HepG2 (cell line): ENCODE data around the gene COQ8A. TPM values are rescaled to one million over a fixed set of nuclear protein-coding genes. Genes with fewer than 3 reads are reported as not detected.

Source experiments
- BCL6 ChIP-seq: IDR thresholded peaks from 2 replicates; pipeline ENCODE4 v1.6.1; 2016; ENCODE audit warnings: missing genetic modification reagents, missing compliant biosample characterization
- IRF2 ChIP-seq: IDR thresholded peaks from 2 replicates; pipeline ENCODE4 v1.6.1; 2018; ENCODE audit warnings: missing genetic modification reagents, missing compliant biosample characterization
- JUN ChIP-seq: sonication (generic); formaldehyde crosslinking; IDR thresholded peaks from 2 replicates; pipeline ENCODE4 v1.4.0; 2020; ENCODE audit warnings: mild to moderate bottlenecking, missing genetic modification reagents
- KDM2A ChIP-seq: sonication (generic); formaldehyde crosslinking; IDR thresholded peaks from 2 replicates; pipeline ENCODE4 v1.4.0; 2020; ENCODE audit warnings: low read depth, missing genetic modification reagents, borderline replicate concordance
- MLLT10 ChIP-seq: sonication (generic); formaldehyde crosslinking; IDR thresholded peaks from 2 replicates; pipeline ENCODE4 v1.4.0; 2020; ENCODE audit warnings: missing genetic modification reagents
- TBX2 ChIP-seq: sonication (generic); formaldehyde crosslinking; IDR thresholded peaks from 2 replicates; pipeline ENCODE4 v1.5.0; 2020; ENCODE audit warnings: missing genetic modification reagents, mild to moderate bottlenecking, borderline replicate concordance
- ZBTB1 ChIP-seq: sonication (generic); formaldehyde crosslinking; IDR thresholded peaks from 2 replicates; pipeline ENCODE4 v1.4.0; 2020; ENCODE audit warnings: missing genetic modification reagents, borderline replicate concordance
- ZBTB7A ChIP-seq: sonication (generic); formaldehyde crosslinking; IDR thresholded peaks from 2 replicates; pipeline ENCODE4 v1.8.0; 2022; ENCODE audit warnings: mild to moderate bottlenecking, missing genetic modification reagents
- ZNF432 ChIP-seq: sonication (generic); formaldehyde crosslinking; IDR thresholded peaks from 2 replicates; pipeline ENCODE4 v1.5.0; 2020; ENCODE audit warnings: missing genetic modification reagents, mild to moderate bottlenecking, borderline replicate concordance
- ZNF441 ChIP-seq: sonication (generic); formaldehyde crosslinking; IDR thresholded peaks from 2 replicates; pipeline ENCODE4 v1.7.0; 2021; ENCODE audit warnings: missing genetic modification reagents, borderline replicate concordance
- ZNF567 ChIP-seq: sonication (generic); formaldehyde crosslinking; IDR thresholded peaks from 2 replicates; pipeline ENCODE4 v1.8.1; 2023; ENCODE audit warnings: mild to moderate bottlenecking, missing genetic modification reagents, borderline replicate concordance
- ZNF570 ChIP-seq: sonication (generic); formaldehyde crosslinking; IDR thresholded peaks from 2 replicates; pipeline ENCODE4 v1.4.0; 2020; ENCODE audit warnings: mild to moderate bottlenecking, missing genetic modification reagents, borderline replicate concordance
- ZSCAN20 ChIP-seq: sonication (generic); formaldehyde crosslinking; IDR thresholded peaks from 2 replicates; pipeline ENCODE4 v1.4.0; 2020; ENCODE audit warnings: missing genetic modification reagents, mild to moderate bottlenecking, borderline replicate concordance
- polyA plus RNA-seq, 8 experiments: library from polyadenylated mRNA; depleted of rRNA in 3 of 8; stranded (reverse) in 7 of 8; unstranded in 1 of 8; fragments of >200 nt; fragmentation: Illumina TruSeq in 4 of 8; extraction: Trizol in 4 of 8; gene quantifications; 2 replicates each; pipeline versions ENCODE4 v1.2.1 to v1.2.3, GENCODE V29; 2011 to 2016; ENCODE audit warnings: low read depth in 4 of 8, missing spikeins in 1 of 8, mixed read lengths in 1 of 8; ENCODE audit not compliant: insufficient read depth in 1 of 8
- total RNA-seq, 5 experiments: library from RNA; depleted of rRNA; stranded (reverse); fragments of >200 nt; fragmentation: Illumina TruSeq; extraction: Trizol; gene quantifications; 2 replicates each; pipeline ENCODE4 v1.2.3, GENCODE V29; 2016; ENCODE audit warnings: low read depth in 1 of 5
- TF ChIP-seq, protein P1 (sequence below): IDR thresholded peaks from 2 replicates; pipeline ENCODE4 v1.6.1; 2012; ENCODE audit warnings: low read length, improper control_type of control experiment
- TF ChIP-seq, protein P2 (sequence below): sonication (generic); formaldehyde crosslinking; IDR thresholded peaks from 2 replicates; pipeline ENCODE4 v1.4.0; 2020; ENCODE audit warnings: mild to moderate bottlenecking, missing genetic modification reagents
- TF ChIP-seq, protein P3 (sequence below): sonication (generic); formaldehyde crosslinking; IDR thresholded peaks from 2 replicates; pipeline ENCODE4 v1.8.1; 2023; ENCODE audit warnings: missing genetic modification reagents, inconsistent platforms, borderline replicate concordance
- TF ChIP-seq, protein P4 (sequence below): sonication (generic); formaldehyde crosslinking; IDR thresholded peaks from 2 replicates; pipeline ENCODE4 v1.5.1; 2020; ENCODE audit warnings: missing genetic modification reagents, mild to moderate bottlenecking, borderline replicate concordance
- TF ChIP-seq, protein P5 (sequence below): IDR thresholded peaks from 2 replicates; pipeline ENCODE4 v1.6.1; 2016; ENCODE audit warnings: missing genetic modification reagents, missing compliant biosample characterization

The COQ8A gene
- total and polyA plus RNA-seq, 2 of the 13 experiments (the other 11 are each of a cell fraction or from before 2014, with no cell fraction given) = 60.4 to 88.7 TPM

DNA sequence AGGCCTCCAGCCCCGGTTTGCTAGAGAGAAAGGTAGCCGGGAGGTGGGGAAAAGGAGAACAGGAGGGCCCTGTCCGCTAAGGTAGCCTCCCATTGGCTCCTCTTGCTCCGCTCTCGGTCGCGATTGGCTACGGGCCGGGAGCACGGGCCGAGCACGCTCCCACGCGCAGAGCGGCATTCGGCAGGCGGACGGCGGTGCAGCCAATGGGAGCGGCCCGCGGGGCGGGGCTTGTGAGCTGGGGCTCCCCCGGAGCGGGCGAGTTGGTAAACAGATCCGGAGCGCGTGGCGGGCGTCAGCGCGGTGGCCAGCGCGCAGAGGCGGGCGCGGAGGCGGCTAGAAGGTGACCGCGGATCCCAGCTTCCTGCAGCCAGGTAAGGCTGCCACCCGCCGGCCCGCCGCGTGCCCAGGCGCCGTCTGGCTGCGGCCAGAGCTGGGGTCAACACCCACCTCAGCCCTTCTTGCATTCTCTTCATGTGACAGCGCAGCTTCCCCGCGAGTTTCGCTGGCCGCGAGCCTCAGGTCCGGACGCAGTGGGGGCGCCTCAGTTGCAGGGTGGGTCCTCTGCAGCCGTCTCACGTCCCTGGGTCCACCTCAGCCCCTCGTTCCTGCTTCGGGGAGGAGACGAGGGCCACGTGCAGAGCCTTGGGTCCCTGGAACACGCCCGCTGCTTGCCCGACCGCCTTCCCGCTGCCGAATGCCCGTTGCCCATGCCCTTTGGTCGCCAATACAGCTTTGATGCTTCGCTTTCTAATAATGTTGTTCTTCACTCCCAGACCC lies at the start of gene COQ8A (continued):
- TF ChIP-seq ZNF570 (no peak), JUN (0 out of 2 replicates have a peak, but pooled peaks have one; percentile 38), TBX2 (CRISPR knock-in tag) (peak; percentile 77; the same call in 1 of the 2 replicates), MLLT10 (CRISPR knock-in tag) (no peak), ZBTB1 (CRISPR knock-in tag) (no peak), KDM2A (CRISPR knock-in tag) (peak; percentile 36; the same call in 1 of the 2 replicates), BCL6 (0 out of 2 replicates have a peak, but pooled peaks have one; percentile 16), ZNF567 (CRISPR knock-in tag) (0 out of 2 replicates have a peak, but pooled peaks have one; percentile 69), ZSCAN20 (CRISPR knock-in tag) (no peak), ZNF432 (CRISPR knock-in tag) (no peak), ZBTB7A (CRISPR knock-in tag) (peak; percentile 77; the same call in 1 of the 2 replicates), ZNF441 (no peak; the same call in 1 of the 2 replicates), IRF2 (CRISPR knock-in tag) (no peak; the same call in none of the 2 replicates)
- TF ChIP-seq, protein P1, sequence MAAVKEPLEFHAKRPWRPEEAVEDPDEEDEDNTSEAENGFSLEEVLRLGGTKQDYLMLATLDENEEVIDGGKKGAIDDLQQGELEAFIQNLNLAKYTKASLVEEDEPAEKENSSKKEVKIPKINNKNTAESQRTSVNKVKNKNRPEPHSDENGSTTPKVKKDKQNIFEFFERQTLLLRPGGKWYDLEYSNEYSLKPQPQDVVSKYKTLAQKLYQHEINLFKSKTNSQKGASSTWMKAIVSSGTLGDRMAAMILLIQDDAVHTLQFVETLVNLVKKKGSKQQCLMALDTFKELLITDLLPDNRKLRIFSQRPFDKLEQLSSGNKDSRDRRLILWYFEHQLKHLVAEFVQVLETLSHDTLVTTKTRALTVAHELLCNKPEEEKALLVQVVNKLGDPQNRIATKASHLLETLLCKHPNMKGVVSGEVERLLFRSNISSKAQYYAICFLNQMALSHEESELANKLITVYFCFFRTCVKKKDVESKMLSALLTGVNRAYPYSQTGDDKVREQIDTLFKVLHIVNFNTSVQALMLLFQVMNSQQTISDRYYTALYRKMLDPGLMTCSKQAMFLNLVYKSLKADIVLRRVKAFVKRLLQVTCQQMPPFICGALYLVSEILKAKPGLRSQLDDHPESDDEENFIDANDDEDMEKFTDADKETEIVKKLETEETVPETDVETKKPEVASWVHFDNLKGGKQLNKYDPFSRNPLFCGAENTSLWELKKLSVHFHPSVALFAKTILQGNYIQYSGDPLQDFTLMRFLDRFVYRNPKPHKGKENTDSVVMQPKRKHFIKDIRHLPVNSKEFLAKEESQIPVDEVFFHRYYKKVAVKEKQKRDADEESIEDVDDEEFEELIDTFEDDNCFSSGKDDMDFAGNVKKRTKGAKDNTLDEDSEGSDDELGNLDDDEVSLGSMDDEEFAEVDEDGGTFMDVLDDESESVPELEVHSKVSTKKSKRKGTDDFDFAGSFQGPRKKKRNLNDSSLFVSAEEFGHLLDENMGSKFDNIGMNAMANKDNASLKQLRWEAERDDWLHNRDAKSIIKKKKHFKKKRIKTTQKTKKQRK = no peak
- TF ChIP-seq, protein P2, sequence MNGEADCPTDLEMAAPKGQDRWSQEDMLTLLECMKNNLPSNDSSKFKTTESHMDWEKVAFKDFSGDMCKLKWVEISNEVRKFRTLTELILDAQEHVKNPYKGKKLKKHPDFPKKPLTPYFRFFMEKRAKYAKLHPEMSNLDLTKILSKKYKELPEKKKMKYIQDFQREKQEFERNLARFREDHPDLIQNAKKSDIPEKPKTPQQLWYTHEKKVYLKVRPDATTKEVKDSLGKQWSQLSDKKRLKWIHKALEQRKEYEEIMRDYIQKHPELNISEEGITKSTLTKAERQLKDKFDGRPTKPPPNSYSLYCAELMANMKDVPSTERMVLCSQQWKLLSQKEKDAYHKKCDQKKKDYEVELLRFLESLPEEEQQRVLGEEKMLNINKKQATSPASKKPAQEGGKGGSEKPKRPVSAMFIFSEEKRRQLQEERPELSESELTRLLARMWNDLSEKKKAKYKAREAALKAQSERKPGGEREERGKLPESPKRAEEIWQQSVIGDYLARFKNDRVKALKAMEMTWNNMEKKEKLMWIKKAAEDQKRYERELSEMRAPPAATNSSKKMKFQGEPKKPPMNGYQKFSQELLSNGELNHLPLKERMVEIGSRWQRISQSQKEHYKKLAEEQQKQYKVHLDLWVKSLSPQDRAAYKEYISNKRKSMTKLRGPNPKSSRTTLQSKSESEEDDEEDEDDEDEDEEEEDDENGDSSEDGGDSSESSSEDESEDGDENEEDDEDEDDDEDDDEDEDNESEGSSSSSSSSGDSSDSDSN (CRISPR knock-in tag) = peak; percentile 69; the same call in 1 of the 2 replicates
- TF ChIP-seq, protein P3, sequence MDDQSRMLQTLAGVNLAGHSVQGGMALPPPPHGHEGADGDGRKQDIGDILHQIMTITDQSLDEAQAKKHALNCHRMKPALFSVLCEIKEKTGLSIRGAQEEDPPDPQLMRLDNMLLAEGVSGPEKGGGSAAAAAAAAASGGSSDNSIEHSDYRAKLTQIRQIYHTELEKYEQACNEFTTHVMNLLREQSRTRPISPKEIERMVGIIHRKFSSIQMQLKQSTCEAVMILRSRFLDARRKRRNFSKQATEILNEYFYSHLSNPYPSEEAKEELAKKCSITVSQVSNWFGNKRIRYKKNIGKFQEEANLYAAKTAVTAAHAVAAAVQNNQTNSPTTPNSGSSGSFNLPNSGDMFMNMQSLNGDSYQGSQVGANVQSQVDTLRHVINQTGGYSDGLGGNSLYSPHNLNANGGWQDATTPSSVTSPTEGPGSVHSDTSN (CRISPR knock-in tag) = no peak
- TF ChIP-seq, protein P4, sequence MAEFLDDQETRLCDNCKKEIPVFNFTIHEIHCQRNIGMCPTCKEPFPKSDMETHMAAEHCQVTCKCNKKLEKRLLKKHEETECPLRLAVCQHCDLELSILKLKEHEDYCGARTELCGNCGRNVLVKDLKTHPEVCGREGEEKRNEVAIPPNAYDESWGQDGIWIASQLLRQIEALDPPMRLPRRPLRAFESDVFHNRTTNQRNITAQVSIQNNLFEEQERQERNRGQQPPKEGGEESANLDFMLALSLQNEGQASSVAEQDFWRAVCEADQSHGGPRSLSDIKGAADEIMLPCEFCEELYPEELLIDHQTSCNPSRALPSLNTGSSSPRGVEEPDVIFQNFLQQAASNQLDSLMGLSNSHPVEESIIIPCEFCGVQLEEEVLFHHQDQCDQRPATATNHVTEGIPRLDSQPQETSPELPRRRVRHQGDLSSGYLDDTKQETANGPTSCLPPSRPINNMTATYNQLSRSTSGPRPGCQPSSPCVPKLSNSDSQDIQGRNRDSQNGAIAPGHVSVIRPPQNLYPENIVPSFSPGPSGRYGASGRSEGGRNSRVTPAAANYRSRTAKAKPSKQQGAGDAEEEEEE (CRISPR knock-in tag) = no peak
- TF ChIP-seq, protein P5, sequence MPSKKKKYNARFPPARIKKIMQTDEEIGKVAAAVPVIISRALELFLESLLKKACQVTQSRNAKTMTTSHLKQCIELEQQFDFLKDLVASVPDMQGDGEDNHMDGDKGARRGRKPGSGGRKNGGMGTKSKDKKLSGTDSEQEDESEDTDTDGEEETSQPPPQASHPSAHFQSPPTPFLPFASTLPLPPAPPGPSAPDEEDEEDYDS (CRISPR knock-in tag) = peak; percentile 78
